Naive B cell (primary cell): Measurements from ENCODE around the gene NUP35. TPM values are rescaled to one million over a fixed set of nuclear protein-coding genes. Genes with fewer than 3 reads are reported as not detected.

Experiments used
- ATAC-seq, 2 donors: fragments of 150-1000 bp; cut with Tn5 transposase; 2 replicates each; pipeline ENCODE4 v1.10.0; 2021; ENCODE audit warnings: low read depth in 2 of 2, mild to moderate bottlenecking in 2 of 2, moderate library complexity in 2 of 2
- DNase-seq: peaks from one replicate; pipeline ENCODE4 v3.0.0; 2022
- H3K27ac Mint-ChIP-seq, 6 donors: one replicate each; pipeline ENCODE4 v1.8.0; 2020 to 2022; ENCODE audit warnings: mild to moderate bottlenecking in 6 of 6, mixed read lengths in 6 of 6, moderate library complexity in 5 of 6, inconsistent platforms in 2 of 6
- H3K27me3 Mint-ChIP-seq, 3 donors: one replicate each; pipeline ENCODE4 v1.8.0; 2021 to 2022; ENCODE audit warnings: mixed read lengths in 3 of 3, mild to moderate bottlenecking in 1 of 3
- H3K36me3 Mint-ChIP-seq, 2 donors: one replicate each; pipeline ENCODE4 v1.8.0; 2020 to 2022; ENCODE audit warnings: mixed read lengths in 2 of 2, inconsistent platforms in 1 of 2, mild to moderate bottlenecking in 1 of 2
- H3K4me1 Mint-ChIP-seq, 3 donors: one replicate each; pipeline ENCODE4 v1.8.0; 2020 to 2022; ENCODE audit warnings: mixed read lengths in 3 of 3, inconsistent platforms in 1 of 3, mild to moderate bottlenecking in 1 of 3, moderate library complexity in 1 of 3
- H3K4me3 Mint-ChIP-seq, 8 donors: one replicate each; pipeline ENCODE4 v1.8.0; 2020 to 2022; ENCODE audit warnings: mild to moderate bottlenecking in 8 of 8, mixed read lengths in 8 of 8, moderate library complexity in 8 of 8, inconsistent platforms in 2 of 8
- H3K9me3 Mint-ChIP-seq, 7 donors: one replicate each; pipeline ENCODE4 v1.8.0; 2020 to 2022; ENCODE audit warnings: mixed read lengths in 7 of 7, mild to moderate bottlenecking in 5 of 7, inconsistent platforms in 2 of 7, moderate library complexity in 1 of 7
- polyA plus RNA-seq, 6 donors: library from polyadenylated mRNA; unstranded; fragments of 300-500 nt; fragmentation: Illumina TruSeq; gene quantifications; one replicate each; pipeline ENCODE4 v1.2.3, GENCODE V29; 2021; ENCODE audit warnings: low read depth in 6 of 6

Gene NUP35, protein sequence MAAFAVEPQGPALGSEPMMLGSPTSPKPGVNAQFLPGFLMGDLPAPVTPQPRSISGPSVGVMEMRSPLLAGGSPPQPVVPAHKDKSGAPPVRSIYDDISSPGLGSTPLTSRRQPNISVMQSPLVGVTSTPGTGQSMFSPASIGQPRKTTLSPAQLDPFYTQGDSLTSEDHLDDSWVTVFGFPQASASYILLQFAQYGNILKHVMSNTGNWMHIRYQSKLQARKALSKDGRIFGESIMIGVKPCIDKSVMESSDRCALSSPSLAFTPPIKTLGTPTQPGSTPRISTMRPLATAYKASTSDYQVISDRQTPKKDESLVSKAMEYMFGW
- 10 to 100 TPM in 4 of 6 donors, 1 to 10 TPM in 2; 8.5 to 18.7 (median 10.4) TPM for polyA plus RNA-seq

DNA sequence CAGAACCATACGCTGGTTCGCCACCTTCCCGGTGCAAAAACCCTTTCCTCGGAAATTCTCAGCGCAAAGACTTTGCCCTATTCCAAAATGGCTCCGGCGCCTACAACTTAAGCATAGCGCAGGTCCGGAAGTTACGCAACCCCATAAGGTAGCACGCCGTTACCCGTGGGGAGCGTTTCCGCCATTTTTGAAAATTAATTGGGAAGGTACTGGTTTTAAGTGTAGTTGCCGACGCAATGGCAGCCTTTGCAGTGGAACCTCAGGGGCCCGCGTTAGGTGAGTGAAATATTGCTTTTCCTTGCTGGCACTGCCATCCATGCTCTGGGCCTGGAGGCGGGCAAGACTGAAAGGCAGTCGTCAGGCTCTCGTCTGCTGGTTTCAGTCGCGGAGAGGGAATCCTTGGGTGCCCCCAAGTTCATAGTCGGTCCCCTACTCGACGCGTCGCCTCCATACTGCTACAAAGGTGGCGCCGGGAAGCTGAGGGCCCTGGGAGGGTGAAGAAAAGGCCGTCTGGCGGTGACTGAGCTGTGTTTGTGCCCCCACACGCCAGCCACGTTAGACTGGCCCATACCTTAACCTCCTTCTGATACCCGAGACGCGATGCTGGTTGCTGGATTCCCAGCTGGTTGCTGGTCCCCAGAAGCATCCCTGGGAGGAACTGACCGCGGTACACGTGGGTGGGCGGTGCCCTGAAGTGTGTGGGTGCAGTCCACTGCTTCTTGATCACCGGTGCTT is at the start of gene NUP35:
Gene NUP35, plus strand, starts transcription at position 222 of the 735 bp plus-strand sequence. Its CDS starts 15 bp downstream, at position 237.
- DNase-seq (peak; percentile 78), ATAC-seq (peak; percentile 96)
- Mint-ChIP-seq H3K36me3 (peaks cover 7 to 13% of the 10 kb centered on the region in 2 donors), H3K27me3 (peaks cover 12 to 22% (median 22%) of the 10 kb centered on the region in 3 donors), H3K9me3 (no peaks in the 10 kb centered on the region), H3K4me1 (peaks cover 14 to 33% (median 15%) of the 10 kb centered on the region in 3 donors), H3K27ac (peak within 1 kb of the TSS; percentile 90 to 99 (median 94)), H3K4me3 (peak within 1 kb of the TSS; percentile 89 to 98 (median 95))

- DNase-seq (peak; percentile 20), ATAC-seq (peak; percentile 67 to 76)
- Mint-ChIP-seq H3K36me3 (no peaks in the 10 kb centered on the region), H3K4me1 (peaks cover 6 to 12% (median 11%) of the 10 kb centered on the region in 3 donors), H3K27me3 (peaks cover 6 to 12% (median 6%) of the 10 kb centered on the region in 3 donors), H3K9me3 (no peaks in the 10 kb centered on the region), H3K27ac (peak overlapping the region in 3 of 6 donors; percentile 33 to 95 (median 72)), H3K4me3 (peak overlapping the region; percentile 90 to 99 (median 96))
Measured at GRCh38 chr2:183078163-183078463, 46.1 kb upstream of the NUP35 start.

- peaks cover 6 to 12% (median 6%) of the 10 kb centered on the region in 3 donors for H3K27me3 Mint-ChIP-seq
- H3K9me3 Mint-ChIP-seq = no peaks in the 10 kb centered on the region
- H3K27ac Mint-ChIP-seq = peak within 1 kb of the TSS in 4 of 6 donors; percentile 33 to 95 (median 66)
- DNase-seq = peak; percentile 66
- ATAC-seq = peak; percentile 77 to 78
- H3K36me3 Mint-ChIP-seq = no peaks in the 10 kb centered on the region
- H3K4me1 Mint-ChIP-seq = peaks cover 6 to 12% (median 11%) of the 10 kb centered on the region in 3 donors
- peak within 1 kb of the TSS; percentile 90 to 99 (median 96) for H3K4me3 Mint-ChIP-seq
Measured at GRCh38 chr2:183078464-183079138, 45.6 kb upstream of the NUP35 start, which contains the start of gene DUSP19. TSS of gene DUSP19 (plus strand) at chr2:183078747. CDS start at chr2:183078934, 187 bp downstream.

DNA sequence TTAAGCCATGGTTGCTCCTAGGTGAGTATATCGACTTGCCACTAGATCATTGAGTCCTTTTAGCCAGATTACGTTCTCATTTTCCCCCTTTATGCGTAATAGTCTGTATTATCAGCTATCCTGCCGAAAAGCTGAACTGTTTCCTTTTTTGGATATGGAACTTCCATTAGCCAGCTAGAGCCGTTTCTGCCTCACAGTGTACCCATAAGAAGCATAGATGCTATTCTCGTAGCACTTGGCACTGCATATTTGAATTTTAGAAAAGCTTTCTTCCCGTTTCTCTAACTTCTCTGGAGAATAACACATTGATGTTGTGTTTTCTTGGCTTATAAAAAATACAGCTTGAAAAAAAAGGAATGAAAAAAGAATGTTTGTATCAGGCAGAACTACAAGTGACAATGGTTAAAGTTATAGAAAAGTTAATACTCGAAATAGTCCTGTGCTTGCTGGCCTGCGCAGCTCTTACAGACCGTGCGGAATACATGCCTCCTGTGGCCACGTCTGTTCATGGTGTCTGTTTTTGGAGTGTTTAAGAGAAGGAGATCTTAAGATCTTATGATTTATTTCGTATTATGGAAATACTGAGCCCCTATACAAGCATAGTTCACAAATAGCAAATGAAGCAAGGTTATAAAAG is 45.0 kb upstream of the NUP35 start:
- Mint-ChIP-seq H3K4me3 (peak overlapping the region; percentile 90 to 99 (median 96)), H3K9me3 (no peaks in the 10 kb centered on the region), H3K4me1 (peaks cover 6 to 12% (median 11%) of the 10 kb centered on the region in 3 donors), H3K36me3 (no peaks in the 10 kb centered on the region), H3K27ac (peak overlapping the region in 2 of 6 donors; percentile 59 to 72), H3K27me3 (peaks cover 6 to 8% (median 6%) of the 10 kb centered on the region in 3 donors)
- DNase-seq (no peak), ATAC-seq (peak; percentile 25 to 26)

- H3K36me3 Mint-ChIP-seq = no peaks in the 10 kb centered on the region
Measured at GRCh38 chr2:183081911-183082310, 42.3 kb upstream of the NUP35 start.

GRCh38 chr2:183088061-183088460 is 36.2 kb upstream of the NUP35 start:
- no peak overlapping the region for H3K4me3 Mint-ChIP-seq
- ATAC-seq (no peak), DNase-seq (no peak)

More at GRCh38 chr2:183081911-183082310, 42.3 kb upstream of the NUP35 start:
- peaks cover 6 to 12% (median 11%) of the 10 kb centered on the region in 3 donors for H3K4me1 Mint-ChIP-seq
- H3K27ac Mint-ChIP-seq = no peak overlapping the region
- ATAC-seq (no peak), DNase-seq (no peak)
- no peaks in the 10 kb centered on the region for H3K9me3 Mint-ChIP-seq
- no peak overlapping the region for H3K4me3 Mint-ChIP-seq
- peaks cover 6 to 9% (median 8%) of the 10 kb centered on the region in 3 donors for H3K27me3 Mint-ChIP-seq

DNA sequence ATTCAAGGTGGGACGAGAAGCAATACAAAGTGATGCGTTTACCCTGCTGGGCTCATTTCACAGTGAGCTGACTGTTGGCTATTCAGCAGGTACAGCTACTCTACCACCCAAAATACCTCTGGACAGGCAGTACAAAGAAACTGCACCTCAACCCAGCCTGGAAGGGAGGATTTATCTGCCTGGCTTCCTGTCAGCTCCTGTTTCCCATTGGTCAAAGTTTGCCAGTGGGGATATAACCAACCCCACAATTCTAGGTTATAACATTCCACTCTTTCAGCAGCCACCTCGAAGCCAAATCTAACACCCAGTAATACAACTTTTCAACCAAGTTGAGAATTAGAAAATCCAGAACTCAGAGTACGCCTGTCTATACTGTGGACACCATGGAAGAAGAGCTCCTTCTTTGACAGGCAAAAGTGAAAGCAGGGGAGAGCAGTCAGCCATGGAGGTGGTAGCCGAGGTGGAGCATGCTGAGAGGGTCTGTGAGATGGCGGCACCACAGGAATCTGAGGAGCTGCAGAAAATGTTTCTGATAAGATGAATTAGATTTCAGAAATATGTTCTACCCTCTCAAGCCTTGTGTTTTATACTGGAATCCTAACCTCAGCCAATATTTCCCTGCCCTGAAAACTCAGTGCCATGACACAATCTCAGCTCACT is 34.9 kb upstream of the NUP35 start:
- peak in 1 of 2 donors; percentile 43 for ATAC-seq
- no peaks in the 10 kb centered on the region for H3K4me1 Mint-ChIP-seq
- H3K4me3 Mint-ChIP-seq = peak overlapping the region in 1 of 8 donors; percentile 4

More at GRCh38 chr2:183088061-183088460, 36.2 kb upstream of the NUP35 start:
- peaks cover 0 to 4% (median under 1%) of the 10 kb centered on the region in 3 donors for H3K27me3 Mint-ChIP-seq
- H3K36me3 Mint-ChIP-seq = no peaks in the 10 kb centered on the region
- H3K9me3 Mint-ChIP-seq = no peaks in the 10 kb centered on the region
- H3K27ac Mint-ChIP-seq = no peak overlapping the region
- H3K4me1 Mint-ChIP-seq = no peaks in the 10 kb centered on the region

DNA sequence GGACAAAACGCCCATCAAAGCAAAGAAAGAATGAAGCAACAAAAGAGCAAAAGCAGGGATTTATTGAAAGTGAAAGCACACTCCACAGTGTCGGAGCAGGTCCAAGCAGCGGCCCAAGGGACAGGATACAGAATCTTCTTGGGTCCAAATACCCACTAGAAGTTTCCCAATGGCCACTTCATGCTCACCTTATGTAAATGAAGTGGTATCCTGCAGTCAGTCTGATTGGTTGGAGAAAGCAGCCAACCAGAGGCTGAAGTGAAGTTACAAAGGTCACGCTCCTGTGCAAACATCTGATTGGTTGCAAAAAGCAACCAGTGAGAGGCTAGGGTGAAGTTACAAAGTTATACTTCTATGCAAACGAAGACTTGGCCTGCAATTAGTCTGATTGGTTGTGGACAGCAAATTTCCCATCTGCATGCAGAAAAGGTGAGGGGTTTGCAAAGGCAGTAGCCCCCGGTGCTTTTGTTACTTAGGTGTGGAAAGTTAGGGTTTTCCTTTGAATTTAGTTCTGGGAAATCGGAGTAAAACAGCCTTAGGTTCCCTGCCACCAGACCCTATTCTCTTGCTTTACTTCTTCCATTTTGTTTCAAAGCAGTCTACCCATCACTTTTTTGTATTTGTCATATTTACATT is 32.8 kb upstream of the NUP35 start:
- H3K36me3 Mint-ChIP-seq = no peaks in the 10 kb centered on the region
- no peak overlapping the region for H3K27ac Mint-ChIP-seq
- no peak overlapping the region for H3K4me3 Mint-ChIP-seq
- H3K27me3 Mint-ChIP-seq = peaks cover 0 to 4% (median 0%) of the 10 kb centered on the region in 3 donors
- DNase-seq = no peak
- H3K4me1 Mint-ChIP-seq = no peaks in the 10 kb centered on the region
- no peak for ATAC-seq
- H3K9me3 Mint-ChIP-seq = no peaks in the 10 kb centered on the region

More for the DNA sequence above, 34.9 kb upstream of the NUP35 start:
- Mint-ChIP-seq H3K27me3 (peaks cover 0 to 4% (median 0%) of the 10 kb centered on the region in 3 donors), H3K36me3 (no peaks in the 10 kb centered on the region), H3K27ac (peak overlapping the region in 1 of 6 donors; percentile 34), H3K9me3 (no peaks in the 10 kb centered on the region)
- DNase-seq = no peak

GRCh38 chr2:183091954-183092345 is 32.3 kb upstream of the NUP35 start:
- Mint-ChIP-seq H3K27me3 (no peaks in the 10 kb centered on the region), H3K4me1 (no peaks in the 10 kb centered on the region), H3K27ac (no peak overlapping the region), H3K9me3 (no peaks in the 10 kb centered on the region), H3K36me3 (no peaks in the 10 kb centered on the region), H3K4me3 (no peak overlapping the region)
- ATAC-seq (no peak), DNase-seq (no peak)

- H3K27me3 Mint-ChIP-seq = no peaks in the 10 kb centered on the region
- no peak for ATAC-seq
- H3K4me3 Mint-ChIP-seq = no peak overlapping the region
- no peaks in the 10 kb centered on the region for H3K36me3 Mint-ChIP-seq
- H3K4me1 Mint-ChIP-seq = no peaks in the 10 kb centered on the region
- H3K9me3 Mint-ChIP-seq = no peaks in the 10 kb centered on the region
- no peak overlapping the region for H3K27ac Mint-ChIP-seq
- no peak for DNase-seq
Measured at GRCh38 chr2:183093857-183094657, 30.2 kb upstream of the NUP35 start.

DNA sequence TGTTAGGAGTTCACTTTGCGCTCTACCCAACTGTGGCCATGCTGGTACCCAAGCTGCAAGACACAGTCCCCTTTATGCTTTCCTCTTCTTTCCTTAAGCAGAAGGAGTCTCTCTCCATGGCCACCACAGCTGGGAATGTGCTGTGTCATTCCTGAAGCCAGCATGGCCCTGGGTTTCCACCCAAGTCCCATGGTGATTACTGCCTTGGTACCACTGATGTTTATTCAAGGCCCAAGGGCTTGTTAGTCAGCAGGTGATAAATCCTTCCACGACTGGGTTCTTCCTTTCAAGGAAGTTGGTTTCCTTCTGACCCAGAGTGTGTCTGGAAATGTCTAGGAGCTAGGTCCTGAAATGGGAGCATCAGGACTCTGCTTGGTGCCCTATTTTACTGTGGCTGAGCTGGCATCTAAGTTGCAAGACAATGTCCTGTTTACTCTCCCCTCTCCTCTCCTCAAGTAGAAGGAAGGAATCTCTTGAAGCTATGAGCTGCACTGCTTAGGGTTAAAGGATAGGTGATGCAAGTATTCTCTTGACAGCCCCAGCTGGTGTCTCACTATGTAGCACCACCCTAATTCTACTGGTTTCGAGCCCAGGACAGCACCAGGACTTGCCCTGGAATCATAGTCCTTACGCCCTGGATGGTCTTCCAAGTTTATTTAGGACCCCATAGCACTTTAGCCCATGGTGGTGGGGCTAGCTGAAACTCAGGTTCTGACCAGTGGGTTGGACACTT is 18.7 kb upstream of the NUP35 start:
- DNase-seq (no peak), ATAC-seq (no peak)
- Mint-ChIP-seq H3K27ac (no peak overlapping the region), H3K27me3 (peaks cover 7 to 66% (median 30%) of the 10 kb centered on the region in 3 donors), H3K4me3 (no peak overlapping the region), H3K36me3 (no peaks in the 10 kb centered on the region), H3K4me1 (no peaks in the 10 kb centered on the region), H3K9me3 (peaks cover 0 to 3% (median 0%) of the 10 kb centered on the region in 7 donors)
